ENCODE results near the gene PNPLA1.

The PNPLA1 gene

DNA sequence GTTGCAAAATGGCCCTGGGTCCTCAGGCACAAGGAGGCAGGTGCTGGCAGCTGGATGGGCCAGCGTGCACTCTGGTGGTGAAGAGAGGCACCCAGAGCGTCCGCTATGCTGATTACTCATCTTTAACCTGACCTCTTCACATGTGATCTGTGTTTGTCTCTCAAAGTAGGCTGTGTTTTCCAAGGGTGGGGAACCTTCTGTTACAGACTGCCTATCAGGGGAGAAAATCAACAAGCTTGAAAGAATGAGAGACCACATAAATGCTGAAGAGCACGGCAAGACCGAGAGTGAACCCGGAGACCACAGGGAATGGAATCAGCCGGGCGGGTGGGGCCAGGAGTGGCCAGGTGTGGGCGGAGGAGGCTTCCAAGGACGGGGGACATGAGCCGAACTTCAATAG, 50.6 kb downstream of the PNPLA1 start:
- H3K4me3 ChIP-seq (ENCODE audit: low read length): no peak overlapping the region
- H3K27me3 ChIP-seq (ENCODE audit: control insufficient read depth, low read length): no peaks in the 10 kb centered on the region; the same call in 1 of the 2 replicates
- H3F3A ChIP-seq (ENCODE audit: control insufficient read depth, insufficient read depth): no peaks in the 10 kb centered on the region
- no peak for TF ChIP-seq EZH2phosphoT487 (IDR thresholded peaks at IDR 0.05; ENCODE audit: borderline replicate concordance, low read length)
- TF ChIP-seq, protein P1, sequence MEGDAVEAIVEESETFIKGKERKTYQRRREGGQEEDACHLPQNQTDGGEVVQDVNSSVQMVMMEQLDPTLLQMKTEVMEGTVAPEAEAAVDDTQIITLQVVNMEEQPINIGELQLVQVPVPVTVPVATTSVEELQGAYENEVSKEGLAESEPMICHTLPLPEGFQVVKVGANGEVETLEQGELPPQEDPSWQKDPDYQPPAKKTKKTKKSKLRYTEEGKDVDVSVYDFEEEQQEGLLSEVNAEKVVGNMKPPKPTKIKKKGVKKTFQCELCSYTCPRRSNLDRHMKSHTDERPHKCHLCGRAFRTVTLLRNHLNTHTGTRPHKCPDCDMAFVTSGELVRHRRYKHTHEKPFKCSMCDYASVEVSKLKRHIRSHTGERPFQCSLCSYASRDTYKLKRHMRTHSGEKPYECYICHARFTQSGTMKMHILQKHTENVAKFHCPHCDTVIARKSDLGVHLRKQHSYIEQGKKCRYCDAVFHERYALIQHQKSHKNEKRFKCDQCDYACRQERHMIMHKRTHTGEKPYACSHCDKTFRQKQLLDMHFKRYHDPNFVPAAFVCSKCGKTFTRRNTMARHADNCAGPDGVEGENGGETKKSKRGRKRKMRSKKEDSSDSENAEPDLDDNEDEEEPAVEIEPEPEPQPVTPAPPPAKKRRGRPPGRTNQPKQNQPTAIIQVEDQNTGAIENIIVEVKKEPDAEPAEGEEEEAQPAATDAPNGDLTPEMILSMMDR (IDR thresholded peaks at IDR 0.05; ENCODE audit: low read depth, low read length, poor library complexity, severe bottlenecking): no peak
- H3K4me2 ChIP-seq (ENCODE audit: low read length): no peak overlapping the region
- H3K9me2 ChIP-seq (replicated peaks; ENCODE audit: control insufficient read depth, low read length): no peaks in the 10 kb centered on the region
- H4K20me1 ChIP-seq (ENCODE audit: control insufficient read depth, insufficient read depth, low read depth, low read length): no peaks in the 10 kb centered on the region
- H3K9me3 ChIP-seq (ENCODE audit: control insufficient read depth, insufficient read depth, low read length): no peaks in the 10 kb centered on the region
- H3K4me1 ChIP-seq (ENCODE audit: control insufficient read depth, low read length): no peaks in the 10 kb centered on the region
- no peaks in the 10 kb centered on the region for H3K36me3 ChIP-seq (ENCODE audit: control insufficient read depth, low read length)
- no peak overlapping the region for H3K27ac ChIP-seq (ENCODE audit: low read depth, low read length)
- H3K79me2 ChIP-seq (ENCODE audit: control insufficient read depth, low read length): no peaks in the 10 kb centered on the region

- H3K9me2 ChIP-seq (replicated peaks; ENCODE audit: control insufficient read depth, low read length): no peaks in the 10 kb centered on the region
Measured at GRCh38 chr6:36322591-36322990, 52.7 kb downstream of the PNPLA1 start.

DNA sequence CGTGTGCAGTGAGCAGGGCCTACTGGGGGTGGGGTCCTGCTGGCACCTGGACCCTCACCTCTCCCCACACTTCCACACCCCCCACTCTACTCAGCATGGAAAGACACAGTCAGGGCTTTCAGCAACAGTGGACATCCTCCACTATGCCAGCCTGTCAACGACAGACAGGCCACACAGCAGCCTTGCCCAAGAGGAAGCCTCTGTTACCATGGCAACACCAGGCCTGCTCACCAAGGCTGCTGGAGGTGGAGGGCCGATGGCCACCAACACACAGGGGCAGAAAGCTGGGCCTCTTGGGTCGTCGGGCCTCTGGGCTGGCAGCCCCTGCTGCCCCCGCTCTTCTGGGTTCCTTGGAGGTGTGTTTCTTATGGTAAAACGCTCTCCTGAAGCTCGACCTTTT, 53.2 kb downstream of the PNPLA1 start:
- Histone ChIP-seq H3K4me2 (ENCODE audit: low read length) (no peak overlapping the region), H3K27me3 (ENCODE audit: control insufficient read depth, low read length) (peaks cover 13% of the 10 kb centered on the region; the same call in 1 of the 2 replicates), H3F3A (ENCODE audit: control insufficient read depth, insufficient read depth) (no peaks in the 10 kb centered on the region), H4K20me1 (ENCODE audit: control insufficient read depth, insufficient read depth, low read depth, low read length) (no peaks in the 10 kb centered on the region), H3K9me3 (ENCODE audit: control insufficient read depth, insufficient read depth, low read length) (no peaks in the 10 kb centered on the region), H3K4me3 (ENCODE audit: low read length) (no peak overlapping the region), H3K79me2 (ENCODE audit: control insufficient read depth, low read length) (no peaks in the 10 kb centered on the region), H3K27ac (ENCODE audit: low read depth, low read length) (no peak overlapping the region), H3K36me3 (ENCODE audit: control insufficient read depth, low read length) (no peaks in the 10 kb centered on the region), H3K9me2 (replicated peaks; ENCODE audit: control insufficient read depth, low read length) (no peaks in the 10 kb centered on the region), H3K4me1 (ENCODE audit: control insufficient read depth, low read length) (no peaks in the 10 kb centered on the region)
- no peak for TF ChIP-seq EZH2phosphoT487 (IDR thresholded peaks at IDR 0.05; ENCODE audit: borderline replicate concordance, low read length)
- TF ChIP-seq, protein P1 (IDR thresholded peaks at IDR 0.05; ENCODE audit: low read depth, low read length, poor library complexity, severe bottlenecking): no peak

More at GRCh38 chr6:36322591-36322990, 52.7 kb downstream of the PNPLA1 start:
- H3K79me2 ChIP-seq (ENCODE audit: control insufficient read depth, low read length): no peaks in the 10 kb centered on the region
- no peaks in the 10 kb centered on the region for H3K9me3 ChIP-seq (ENCODE audit: control insufficient read depth, insufficient read depth, low read length)
- H3K27ac ChIP-seq (ENCODE audit: low read depth, low read length): no peak overlapping the region
- H3K4me1 ChIP-seq (ENCODE audit: control insufficient read depth, low read length): no peaks in the 10 kb centered on the region
- H3K4me3 ChIP-seq (ENCODE audit: low read length): no peak overlapping the region
- H3F3A ChIP-seq (ENCODE audit: control insufficient read depth, insufficient read depth): no peaks in the 10 kb centered on the region
- TF ChIP-seq, protein P1 (IDR thresholded peaks at IDR 0.05; ENCODE audit: low read depth, low read length, poor library complexity, severe bottlenecking): no peak
- no peak for TF ChIP-seq EZH2phosphoT487 (IDR thresholded peaks at IDR 0.05; ENCODE audit: borderline replicate concordance, low read length)
- H3K36me3 ChIP-seq (ENCODE audit: control insufficient read depth, low read length): no peaks in the 10 kb centered on the region
- H3K27me3 ChIP-seq (ENCODE audit: control insufficient read depth, low read length): peaks cover 13% of the 10 kb centered on the region; the same call in 1 of the 2 replicates
- H4K20me1 ChIP-seq (ENCODE audit: control insufficient read depth, insufficient read depth, low read depth, low read length): no peaks in the 10 kb centered on the region
- no peak overlapping the region for H3K4me2 ChIP-seq (ENCODE audit: low read length)
